Pulmonary artery endothelial cell (primary cell): ENCODE data around the gene CDC42EP3. TPM values are rescaled to one million over a fixed set of nuclear protein-coding genes. Genes with fewer than 3 reads are reported as not detected.

Experiments
- DNase-seq: peaks from one replicate; pipeline ENCODE4 v3.0.0-alpha.2; 2011; ENCODE audit warnings: low read depth, low spot score
- total RNA-seq: library from RNA; depleted of rRNA; stranded (reverse); fragments of >200 nt; gene quantifications from 2 replicates; pipeline ENCODE4 v1.2.3, GENCODE V29; 2014

Gene CDC42EP3
- total RNA-seq, 1 donor from 2014 or later, result 35.3 TPM

- DNase-seq, result no peak
Observed at GRCh38 chr2:37683921-37684780, 12.7 kb upstream of the CDC42EP3 start.

DNA sequence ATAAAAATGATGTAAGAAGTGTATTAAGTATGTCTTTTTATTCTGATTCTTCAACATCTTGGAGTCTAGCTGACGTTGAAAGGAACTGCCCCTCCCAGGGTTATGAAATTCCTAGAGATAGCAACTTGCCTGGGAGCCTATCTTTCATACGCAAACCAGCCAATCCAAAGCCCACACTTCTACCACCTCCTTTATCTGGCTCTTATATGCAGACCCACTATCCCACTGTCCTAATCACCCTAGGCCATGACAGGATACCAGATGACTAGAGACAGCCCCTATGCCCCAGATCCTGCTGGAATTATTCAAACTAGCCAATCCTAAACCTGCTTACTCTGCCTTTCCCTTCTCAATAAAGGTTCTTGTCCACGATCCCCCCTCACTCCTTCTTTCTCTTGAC lies 11.8 kb upstream of the CDC42EP3 start:
- DNase-seq, result no peak

GRCh38 chr2:37682473-37682872 lies 11.0 kb upstream of the CDC42EP3 start:
- DNase-seq, result no peak

- no peak for DNase-seq
Observed at GRCh38 chr2:37681587-37681986, 10.1 kb upstream of the CDC42EP3 start.

DNA sequence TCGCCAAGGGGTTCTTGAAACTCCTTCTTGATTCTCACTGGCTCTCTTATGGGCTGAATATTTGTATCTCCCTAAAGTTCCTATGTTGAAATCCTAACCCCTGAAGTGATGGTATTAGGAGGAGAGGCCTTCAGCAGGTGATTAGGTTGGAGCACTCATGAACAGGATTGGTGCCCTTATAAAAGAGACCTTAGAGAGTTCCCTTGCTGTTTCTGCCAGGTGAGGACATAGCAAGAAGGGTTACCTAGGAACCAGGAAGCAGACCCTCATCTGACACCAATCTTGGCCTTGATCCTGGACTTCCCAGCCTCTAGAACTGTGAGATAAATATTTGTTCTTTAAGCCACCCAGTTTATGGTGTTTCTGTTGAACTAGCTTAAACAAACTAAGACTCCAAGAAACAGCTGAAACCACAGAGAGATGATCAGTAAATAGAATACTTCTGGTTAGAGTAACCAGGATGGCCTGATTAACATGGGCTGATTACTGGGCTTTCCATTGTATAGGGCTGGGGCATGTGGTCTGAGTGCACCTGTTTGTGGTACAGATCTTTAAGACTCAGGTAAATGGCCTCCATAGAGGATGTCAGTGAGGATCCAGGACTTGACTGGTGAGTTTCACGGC lies 7.7 kb upstream of the CDC42EP3 start:
- DNase-seq, result no peak

DNA sequence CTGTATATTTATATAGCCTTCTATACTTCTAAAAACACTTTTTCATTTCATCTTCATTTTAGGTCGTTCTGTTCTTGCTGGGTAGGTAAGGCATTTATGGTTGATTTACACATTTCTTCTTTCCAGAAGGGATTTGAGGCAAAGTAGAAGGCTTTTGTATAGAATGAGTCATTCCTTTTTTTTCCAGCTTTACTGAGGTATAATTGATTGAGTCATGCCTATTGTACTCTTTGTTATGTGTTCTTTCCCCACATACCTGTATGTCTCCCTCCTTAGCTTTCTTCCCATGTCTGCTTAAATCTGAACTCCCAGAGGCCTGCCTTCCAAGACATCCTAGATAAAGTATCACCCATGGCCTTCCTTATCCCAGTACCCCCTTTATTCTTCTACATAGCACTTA lies 4.8 kb upstream of the CDC42EP3 start:
- peak; percentile 35 for DNase-seq

GRCh38 chr2:37674946-37675345 lies 3.5 kb upstream of the CDC42EP3 start:
- no peak for DNase-seq

- DNase-seq, result no peak
Observed at GRCh38 chr2:37672870-37673184, 1.4 kb upstream of the CDC42EP3 start.

GRCh38 chr2:37672104-37672869 lies 845 bp upstream of the CDC42EP3 start:
- DNase-seq, result peak; percentile 68

DNA sequence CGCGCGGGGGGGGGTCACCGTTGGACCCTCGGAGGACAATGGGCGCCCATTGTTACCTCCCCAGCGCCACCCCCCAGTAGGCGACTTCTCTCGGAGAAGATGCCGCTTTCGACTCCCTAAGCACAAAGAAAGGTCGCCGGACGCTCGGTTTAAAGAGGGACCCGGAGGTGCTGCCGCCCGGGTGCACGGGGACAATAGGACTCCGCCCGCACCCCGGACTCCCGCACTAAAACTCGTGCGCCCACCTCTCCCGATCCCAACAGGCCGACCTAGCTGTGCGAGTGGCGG lies 318 bp upstream of the CDC42EP3 start:
- no peak for DNase-seq

DNA sequence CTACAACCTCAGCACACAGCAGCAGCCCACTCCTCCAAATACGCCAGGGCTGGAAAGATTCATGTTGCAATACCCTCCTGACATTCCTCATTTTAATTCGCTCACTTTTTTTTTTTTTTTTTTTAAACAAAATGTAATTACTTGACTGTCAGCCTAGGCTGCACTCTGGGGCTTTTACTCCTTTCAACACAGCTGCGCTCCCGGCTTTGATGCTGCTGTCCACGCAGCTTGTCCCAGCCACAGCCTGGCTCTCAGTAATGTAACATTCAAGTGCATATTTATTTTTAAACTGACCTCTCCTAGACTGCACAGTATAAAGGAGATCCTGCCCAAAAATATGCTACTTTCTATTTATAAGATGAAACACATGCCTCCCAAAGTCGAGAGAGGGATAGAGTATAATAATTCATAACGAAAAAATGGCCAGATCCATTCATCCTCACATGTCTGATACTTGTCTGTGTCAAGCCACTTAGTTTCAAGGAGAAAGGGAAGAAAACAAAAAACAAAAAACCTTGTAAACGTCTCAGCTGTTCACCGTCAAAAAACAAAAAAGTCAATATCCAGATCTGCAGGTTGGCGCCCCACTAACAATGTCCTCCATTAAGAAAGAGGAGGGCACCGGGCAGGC lies 949 bp downstream of the CDC42EP3 start:
- DNase-seq, result no peak

DNA sequence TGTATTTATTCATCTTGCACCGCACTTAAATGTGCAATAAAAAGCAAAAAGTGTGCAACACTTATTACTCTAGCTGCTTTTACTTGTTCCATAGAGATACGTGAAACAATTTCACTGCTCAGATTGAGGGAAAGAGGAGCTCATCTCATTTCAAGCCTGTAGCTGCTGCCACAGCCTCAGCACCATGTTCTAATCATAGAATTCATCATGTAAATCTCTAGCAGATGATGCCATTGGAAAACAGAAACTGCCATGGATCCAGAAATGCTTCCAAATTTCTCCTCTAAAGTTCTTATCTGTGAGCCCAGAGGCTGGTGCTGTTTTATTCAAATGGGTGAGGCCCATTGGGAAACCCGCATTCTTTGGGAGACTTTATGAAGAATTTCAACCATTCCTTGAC lies 2.0 kb downstream of the CDC42EP3 start:
- no peak for DNase-seq

- DNase-seq, result no peak
Observed at GRCh38 chr2:37667704-37668103, 3.7 kb downstream of the CDC42EP3 start.

GRCh38 chr2:37666772-37667171 lies 4.7 kb downstream of the CDC42EP3 start:
- DNase-seq, result no peak

GRCh38 chr2:37665604-37666362 lies 5.7 kb downstream of the CDC42EP3 start:
- DNase-seq, result no peak

- DNase-seq, result no peak
Observed at GRCh38 chr2:37665043-37665442, 6.4 kb downstream of the CDC42EP3 start.

GRCh38 chr2:37664231-37664643 lies 7.2 kb downstream of the CDC42EP3 start:
- DNase-seq, result no peak

GRCh38 chr2:37663390-37663789 lies 8.1 kb downstream of the CDC42EP3 start:
- DNase-seq, result no peak

- DNase-seq, result no peak
Observed at GRCh38 chr2:37659723-37660122, 11.7 kb downstream of the CDC42EP3 start.

DNA sequence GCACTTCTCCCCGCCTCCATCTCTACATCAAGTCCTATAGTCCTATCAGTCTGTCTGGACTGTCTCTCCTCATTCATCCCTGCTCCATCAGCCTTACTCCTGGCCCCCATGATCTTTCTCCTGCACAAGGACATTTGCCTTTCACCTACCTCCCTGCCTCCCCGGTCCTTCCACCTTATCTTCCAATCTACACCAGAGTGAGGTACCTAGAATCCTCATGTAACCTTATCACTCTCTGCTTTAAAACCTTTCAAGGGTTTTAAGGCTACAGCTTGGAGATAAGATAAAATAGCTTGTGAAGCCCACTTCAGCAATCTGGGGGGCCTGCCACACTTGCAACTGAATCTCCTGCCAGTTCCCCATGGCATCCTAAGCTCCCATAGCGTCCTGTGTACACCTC lies 12.8 kb downstream of the CDC42EP3 start:
- DNase-seq, result no peak

- DNase-seq, result no peak
Observed at GRCh38 chr2:37657471-37657870, 14.0 kb downstream of the CDC42EP3 start.
